ENCODE results near the gene PIP5K1B.

- TF ChIP-seq POLR2A (IDR thresholded peaks at IDR 0.05) = no peak
- TF ChIP-seq, protein P1, sequence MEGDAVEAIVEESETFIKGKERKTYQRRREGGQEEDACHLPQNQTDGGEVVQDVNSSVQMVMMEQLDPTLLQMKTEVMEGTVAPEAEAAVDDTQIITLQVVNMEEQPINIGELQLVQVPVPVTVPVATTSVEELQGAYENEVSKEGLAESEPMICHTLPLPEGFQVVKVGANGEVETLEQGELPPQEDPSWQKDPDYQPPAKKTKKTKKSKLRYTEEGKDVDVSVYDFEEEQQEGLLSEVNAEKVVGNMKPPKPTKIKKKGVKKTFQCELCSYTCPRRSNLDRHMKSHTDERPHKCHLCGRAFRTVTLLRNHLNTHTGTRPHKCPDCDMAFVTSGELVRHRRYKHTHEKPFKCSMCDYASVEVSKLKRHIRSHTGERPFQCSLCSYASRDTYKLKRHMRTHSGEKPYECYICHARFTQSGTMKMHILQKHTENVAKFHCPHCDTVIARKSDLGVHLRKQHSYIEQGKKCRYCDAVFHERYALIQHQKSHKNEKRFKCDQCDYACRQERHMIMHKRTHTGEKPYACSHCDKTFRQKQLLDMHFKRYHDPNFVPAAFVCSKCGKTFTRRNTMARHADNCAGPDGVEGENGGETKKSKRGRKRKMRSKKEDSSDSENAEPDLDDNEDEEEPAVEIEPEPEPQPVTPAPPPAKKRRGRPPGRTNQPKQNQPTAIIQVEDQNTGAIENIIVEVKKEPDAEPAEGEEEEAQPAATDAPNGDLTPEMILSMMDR (IDR thresholded peaks at IDR 0.05) = no peak
Observed at GRCh38 chr9:69045821-69046220, 340.8 kb downstream of the PIP5K1B start.
